ENCODE measurements around the gene FUZ. TPM values are rescaled to one million over a fixed set of nuclear protein-coding genes. Genes with fewer than 3 reads are reported as not detected.
A peak's percentile ranks its signal among the peaks of the same experiment; 100 is the strongest.

The FUZ gene
- total and polyA plus RNA-seq, 2 of the 4 experiments (the other 2 are of a cell fraction) = 12.1 to 14.3 TPM

DNA sequence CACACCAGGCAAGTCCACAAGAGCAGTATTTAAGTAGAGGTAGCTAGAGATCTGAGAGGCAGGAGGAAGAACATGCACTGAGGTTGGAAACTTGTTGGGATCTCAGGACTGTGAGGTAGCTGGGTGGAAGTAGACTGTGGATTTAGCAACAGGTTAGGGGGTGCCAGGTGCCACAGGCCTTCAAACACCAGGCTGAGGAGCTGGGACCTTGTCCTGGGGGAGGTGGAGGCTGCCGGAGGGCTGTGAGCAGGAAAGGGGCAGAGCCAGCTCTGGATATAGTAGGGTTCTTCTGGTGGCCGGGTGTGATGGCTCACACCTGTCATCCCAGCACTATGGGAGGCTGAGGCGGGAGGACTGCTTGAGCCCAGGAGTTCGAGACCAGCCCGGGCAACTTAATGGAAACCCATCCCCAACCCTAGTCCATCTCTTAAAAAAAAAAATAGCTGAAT, 3.1 kb downstream of the FUZ start:
- peak overlapping the region in 1 of 2 experiments; percentile 41; a peak in 1 of 4 replicates for H4K8ac ChIP-seq (ENCODE audit: low read depth in 2 of 2, low read length in 2 of 2)
- intact Hi-C loops (cut with micrococcal nuclease) = loop anchor here (10.0 kb wide), 1 partner anchor 95 kb away; no protein-coding TSS in a partner anchor
- dilution Hi-C loops (cut with HindIII; ENCODE audit: low sequenced_read_pairs, unreplicated experiment) = no loop called here

More for the DNA sequence above, 3.1 kb downstream of the FUZ start:
- Histone ChIP-seq H3K79me1 (ENCODE audit: low read depth in 1 of 2, low read length in 2 of 2) (peaks cover 5 to 21% of the 10 kb centered on the region in 2 experiments; a peak in 2 of 4 replicates), H3K9me3 (ENCODE audit: control insufficient read depth, insufficient read depth, low read length) (no peaks in the 10 kb centered on the region), H3K4me3 (ENCODE audit: insufficient read depth, low read depth, low read length) (peak overlapping the region; percentile 81; the same call in 1 of the 2 replicates), H2BK15ac (ENCODE audit: low read depth, low read length) (no peak overlapping the region), H3K4me2 (ENCODE audit: low read depth, low read length) (peak overlapping the region; percentile 90), H3K18ac (ENCODE audit: low read depth, low read length) (no peak overlapping the region), H2AFZ (replicated peaks; ENCODE audit: low read length, poor library complexity) (peak overlapping the region; percentile 98), H2BK5ac (ENCODE audit: low read depth, low read length, poor library complexity, severe bottlenecking) (no peak overlapping the region), H2BK120ac (ENCODE audit: low read depth, low read length) (no peak overlapping the region), H3K4me1 (ENCODE audit: control insufficient read depth, insufficient read depth, low read length) (peaks cover 5% of the 10 kb centered on the region), H4K91ac (ENCODE audit: insufficient read depth, low read depth, low read length) (peak overlapping the region; percentile 8; the same call in 1 of the 2 replicates), H2AK9ac (replicated peaks; ENCODE audit: low read depth, low read length, poor library complexity) (peak overlapping the region; percentile 92), H3K56ac (ENCODE audit: extremely low read depth, insufficient read depth, low read length) (no peak overlapping the region), H3K36me3 (ENCODE audit: control insufficient read depth, insufficient read depth, low read length) (peaks cover 18% of the 10 kb centered on the region; the same call in 1 of the 2 replicates), H3K23ac (ENCODE audit: low read depth, low read length) (peak overlapping the region; percentile 93), H2AK5ac (ENCODE audit: low read depth, low read length) (peak overlapping the region; percentile 36), H4K5ac (ENCODE audit: low read depth, low read length) (no peak overlapping the region), H3K9ac (ENCODE audit: low read depth, low read length) (no peak overlapping the region), H3K27ac (ENCODE audit: insufficient read depth, low read length) (no peak overlapping the region), H3K14ac (replicated peaks; ENCODE audit: low read depth, low read length) (peak overlapping the region; percentile 22; the same call in 1 of the 2 replicates), H3K9me1 (ENCODE audit: insufficient read depth, low read length) (peaks cover 17% of the 10 kb centered on the region), H4K20me1 (ENCODE audit: insufficient read depth, low read length) (no peaks in the 10 kb centered on the region; the same call in 1 of the 2 replicates), H3K4ac (ENCODE audit: low read depth, low read length) (peak overlapping the region; percentile 41), H3K27me3 (ENCODE audit: control insufficient read depth, insufficient read depth, low read length) (no peaks in the 10 kb centered on the region), H2BK20ac (ENCODE audit: low read depth, low read length) (0 out of 2 replicates have a peak overlapping the region, but pooled peaks have one; percentile 3)
- no CpG with 5 or more reads among the region's 5 CpGs for WGBS, 2 experiments (ENCODE audit: extremely low coverage in 2 of 2, insufficient read length in 1 of 2)
- POLR2A ChIA-PET (ENCODE audit: unreplicated experiment) = no interaction called here
- in situ Hi-C loops (cut with MboI; ENCODE audit: low sequenced_read_pairs) = no loop called here
- ATAC-seq (ENCODE audit: low read depth) (no peak), DNase-seq (no peak)
- TF ChIP-seq SMC3 (IDR thresholded peaks at IDR 0.05; ENCODE audit: low read depth, low read length) (no peak), POLR2A (IDR thresholded peaks at IDR 0.05; ENCODE audit: low read depth, low read length) (no peak), MAZ (IDR thresholded peaks at IDR 0.05; ENCODE audit: borderline replicate concordance, low read depth, low read length) (no peak), ELK1 (IDR thresholded peaks at IDR 0.05; ENCODE audit: borderline replicate concordance, low read depth, low read length) (no peak), BHLHE40 (IDR thresholded peaks at IDR 0.05; ENCODE audit: low read depth, low read length) (no peak), NFE2L2 (IDR thresholded peaks at IDR 0.05; ENCODE audit: low read depth, low read length) (no peak), CHD1 (IDR thresholded peaks at IDR 0.05; ENCODE audit: low read depth, low read length) (no peak), MAFK (IDR thresholded peaks at IDR 0.05; ENCODE audit: low read depth, low read length) (no peak)
- TF ChIP-seq, protein P1, sequence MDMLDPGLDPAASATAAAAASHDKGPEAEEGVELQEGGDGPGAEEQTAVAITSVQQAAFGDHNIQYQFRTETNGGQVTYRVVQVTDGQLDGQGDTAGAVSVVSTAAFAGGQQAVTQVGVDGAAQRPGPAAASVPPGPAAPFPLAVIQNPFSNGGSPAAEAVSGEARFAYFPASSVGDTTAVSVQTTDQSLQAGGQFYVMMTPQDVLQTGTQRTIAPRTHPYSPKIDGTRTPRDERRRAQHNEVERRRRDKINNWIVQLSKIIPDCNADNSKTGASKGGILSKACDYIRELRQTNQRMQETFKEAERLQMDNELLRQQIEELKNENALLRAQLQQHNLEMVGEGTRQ (IDR thresholded peaks at IDR 0.05; ENCODE audit: low read depth, low read length) = no peak
- no TSS peak for BruUV-seq (replicated peaks)
- CTCF ChIA-PET = no interaction called here

All from IMR-90 (cell line).